Activated CD4-positive, CD25-positive, alpha-beta regulatory T cell treated with anti-CD3 and anti-CD28 coated beads, Interleukin-2, amount 50 U/mL, for 72 hours (primary cell): ENCODE measurements around the gene SPDYE8.
"Not testable (repeated sequence)": the region's sequence is repeated elsewhere in the genome, so short reads cannot be mapped to it uniquely, and the experiment has no call there.

Source experiments
- DNase-seq: peaks from one replicate; pipeline ENCODE4 v3.0.0; 2021

SPDYE8 gene

GRCh38 chr7:73029666-73030065 lies at the start of gene SPDYE8:
SPDYE8 (minus strand) TSS chr7:73029766; CDS start chr7:73027966, 1,800 bp downstream.
- not testable (repeated sequence) for DNase-seq

GRCh38 chr7:73057811-73058210 lies 28.2 kb upstream of the SPDYE8 start, which contains the start of gene SPDYE11:
SPDYE11 (minus strand) TSS chr7:73057911; CDS start chr7:73056111, 1,800 bp downstream.
- not testable (repeated sequence) for DNase-seq

- DNase-seq, result not testable (repeated sequence)
Observed at GRCh38 chr7:73006491-73006890, 23.1 kb downstream of the SPDYE8 start.

- DNase-seq, result peak; percentile 90
Observed at GRCh38 chr7:73005693-73006447, 23.7 kb downstream of the SPDYE8 start.

- peak; percentile 86 for DNase-seq
Observed at GRCh38 chr7:73005356-73005692, 24.2 kb downstream of the SPDYE8 start.

GRCh38 chr7:72997887-72998468 lies 31.6 kb downstream of the SPDYE8 start:
- not testable (repeated sequence) for DNase-seq

GRCh38 chr7:72997447-72997846 lies 32.1 kb downstream of the SPDYE8 start:
- DNase-seq, result not testable (repeated sequence)

GRCh38 chr7:72995484-72995883 lies 34.1 kb downstream of the SPDYE8 start:
- DNase-seq, result not testable (repeated sequence)

- DNase-seq, result not testable (repeated sequence)
Observed at GRCh38 chr7:72990146-72990913, 39.2 kb downstream of the SPDYE8 start.

- DNase-seq, result not testable (repeated sequence)
Observed at GRCh38 chr7:72982084-72982483, 47.5 kb downstream of the SPDYE8 start.

GRCh38 chr7:72980382-72980781 lies 49.2 kb downstream of the SPDYE8 start:
- not testable (repeated sequence) for DNase-seq

- DNase-seq, result not testable (repeated sequence)
Observed at GRCh38 chr7:72976434-72976833, 53.1 kb downstream of the SPDYE8 start.

- not testable (repeated sequence) for DNase-seq
Observed at GRCh38 chr7:72975656-72976286, 53.8 kb downstream of the SPDYE8 start.

- DNase-seq, result not testable (repeated sequence)
Observed at GRCh38 chr7:72974781-72975180, 54.8 kb downstream of the SPDYE8 start.

- DNase-seq, result not testable (repeated sequence)
Observed at GRCh38 chr7:72971505-72971904, 58.1 kb downstream of the SPDYE8 start.
